HEK293 (cell line): Measurements from ENCODE around the gene USP17L24.
"Not testable (repeated sequence)": the region's sequence is repeated elsewhere in the genome, so short reads cannot be mapped to it uniquely, and the experiment has no call there.

Source experiments
- HOXA7 ChIP-seq: sonication (generic); formaldehyde crosslinking; IDR thresholded peaks from 2 replicates; pipeline ENCODE4 v1.8.1; 2022; ENCODE audit warnings: missing genetic modification reagents, borderline replicate concordance
- MZF1 ChIP-seq: fragments of 450-650 bp; formaldehyde crosslinking; IDR thresholded peaks from 2 replicates; pipeline ENCODE4 v1.5.1; 2017; ENCODE audit warnings: missing biosample characterization, missing genetic modification characterization, borderline replicate concordance

GRCh38 chr4:9350866-9351265 is 25.9 kb downstream of the USP17L24 start:
- not testable (repeated sequence) for TF ChIP-seq MZF1 (tag by site-specific recombination); HOXA7
